Panc1 (cell line): ENCODE results near the gene ANGPTL4. TPM values are rescaled to one million over a fixed set of nuclear protein-coding genes. Genes with fewer than 3 reads are reported as not detected.
"Not testable (repeated sequence)": the region's sequence is repeated elsewhere in the genome, so short reads cannot be mapped to it uniquely, and the experiment has no call there.

Source experiments
- ATAC-seq: fragments of 200-7000 bp; cut with Tn5 transposase; 2 replicates; pipeline ENCODE4 v1.9.1; 2020; ENCODE audit warnings: mild to moderate bottlenecking, moderate library complexity
- BruUV-seq: library from RNA; stranded (reverse); fragments of 400-500 nt; replicated peaks from 2 replicates; lab custom pipeline; 2021; lab: Mats Ljungman, UMichigan
- CTCF ChIA-PET: fragments of 300-600 bp; sonication (Branson Sonifier 250); formaldehyde crosslinking; loops from one replicate; lab custom pipeline; 2022; ENCODE audit warnings: antibody characterized with exemption; lab: Charles Lee
- POLR2A ChIA-PET: fragments of 300-600 bp; sonication (Branson Sonifier 250); formaldehyde crosslinking; loops from one replicate; lab custom pipeline; 2022; ENCODE audit warnings: antibody characterized with exemption; lab: Charles Lee
- DNase-seq: peaks from one replicate; pipeline ENCODE4 v3.0.0-alpha.2; 2010; ENCODE audit warnings: low read depth, low spot score
- H3K27ac ChIP-seq: 2 replicates; pipeline ENCODE4 v1.5.1; 2011; ENCODE audit warnings: mild to moderate bottlenecking, low read length, inconsistent platforms
- H3K27me3 ChIP-seq: fragments of 200-500 bp; sonication (Bioruptor generic); 2 replicates; pipeline ENCODE4 v1.6.0; 2014; ENCODE audit warnings: low read length, inconsistent platforms; ENCODE audit not compliant: control insufficient read depth, insufficient read depth
- H3K36me3 ChIP-seq: fragments of 200-500 bp; sonication (Bioruptor generic); 2 replicates; pipeline ENCODE4 v1.5.1; 2014; ENCODE audit warnings: inconsistent platforms, mild to moderate bottlenecking, low read length, moderate library complexity; ENCODE audit not compliant: control insufficient read depth, insufficient read depth
- H3K4me1 ChIP-seq: 2 replicates; pipeline ENCODE4 v1.5.1; 2011; ENCODE audit warnings: inconsistent platforms, mild to moderate bottlenecking, low read length, moderate library complexity; ENCODE audit not compliant: control insufficient read depth, insufficient read depth
- H3K4me3 ChIP-seq, 2 experiments: 2 replicates each; pipeline ENCODE4 v1.5.1; 2011 to 2012; ENCODE audit warnings: low read depth in 2 of 2, low read length in 2 of 2, mild to moderate bottlenecking in 2 of 2, inconsistent platforms in 1 of 2, moderate library complexity in 1 of 2
- H3K9me3 ChIP-seq: fragments of 200-500 bp; sonication (Bioruptor generic); 2 replicates; pipeline ENCODE4 v1.5.1; 2014; ENCODE audit warnings: low read depth, mild to moderate bottlenecking, inconsistent platforms, low read length, moderate library complexity; ENCODE audit not compliant: control insufficient read depth, insufficient read depth
- CTCF ChIP-seq: fragments of 450-650 bp; IDR thresholded peaks from 2 replicates; pipeline ENCODE4 v1.5.1; 2017; ENCODE audit warnings: mild to moderate bottlenecking
- POLR2AphosphoS5 ChIP-seq: IDR thresholded peaks from 2 replicates; pipeline ENCODE4 v1.6.1; 2012; ENCODE audit warnings: mild to moderate bottlenecking, low read depth, low read length, moderate library complexity
- SIN3A ChIP-seq: IDR thresholded peaks from 2 replicates; pipeline ENCODE4 v1.6.1; 2012; ENCODE audit warnings: low read depth, mild to moderate bottlenecking, low read length, moderate library complexity, borderline replicate concordance; ENCODE audit not compliant: insufficient read depth
- TCF7L2 ChIP-seq: IDR thresholded peaks from 2 replicates; pipeline ENCODE4 v1.6.1; 2011; ENCODE audit warnings: mild to moderate bottlenecking, low read depth, low read length, inconsistent platforms
- in situ Hi-C: cut with HindIII; loops from 2 replicates; pipeline ENCODE4 v1.10.0; 2016; ENCODE audit warnings: low sequenced_read_pairs, low pct_unique_long_range_greater_than_20kb
- intact Hi-C: fragments of 100-400 bp; cut with micrococcal nuclease; formaldehyde crosslinking; loops from one replicate; pipeline ENCODE4 v1.10.0; 2022; ENCODE audit not compliant: unreplicated experiment
- total RNA-seq: library from RNA; stranded (reverse); gene quantifications from one replicate; pipeline ENCODE4 v1.2.1, GENCODE V29; 2021; ENCODE audit not compliant: unreplicated experiment
- TF ChIP-seq, protein P1 (sequence below), 2 experiments: IDR thresholded peaks; 2 replicates each; pipeline ENCODE4 v1.6.1; 2011 to 2012; ENCODE audit warnings: low read depth in 2 of 2, control low read depth in 1 of 2, low read length in 1 of 2, mild to moderate bottlenecking in 1 of 2, moderate library complexity in 1 of 2; ENCODE audit not compliant: insufficient read depth in 1 of 2

Gene ANGPTL4
- total RNA-seq, 1 experiment from 2014 or later = 46.6 TPM

GRCh38 chr19:8373867-8374813 is 10.2 kb downstream of the ANGPTL4 start:
- ChIA-PET POLR2A (no interaction called here), CTCF (no interaction called here)
- in situ Hi-C loops = no loop called here
- no peaks in the 10 kb centered on the region for H3K9me3 ChIP-seq
- DNase-seq (no peak), ATAC-seq (peak; percentile 40; the same call in 1 of the 2 replicates)
- TF ChIP-seq SIN3A (no peak), TCF7L2 (no peak), CTCF (no peak), POLR2AphosphoS5 (no peak)
- TF ChIP-seq, protein P1, sequence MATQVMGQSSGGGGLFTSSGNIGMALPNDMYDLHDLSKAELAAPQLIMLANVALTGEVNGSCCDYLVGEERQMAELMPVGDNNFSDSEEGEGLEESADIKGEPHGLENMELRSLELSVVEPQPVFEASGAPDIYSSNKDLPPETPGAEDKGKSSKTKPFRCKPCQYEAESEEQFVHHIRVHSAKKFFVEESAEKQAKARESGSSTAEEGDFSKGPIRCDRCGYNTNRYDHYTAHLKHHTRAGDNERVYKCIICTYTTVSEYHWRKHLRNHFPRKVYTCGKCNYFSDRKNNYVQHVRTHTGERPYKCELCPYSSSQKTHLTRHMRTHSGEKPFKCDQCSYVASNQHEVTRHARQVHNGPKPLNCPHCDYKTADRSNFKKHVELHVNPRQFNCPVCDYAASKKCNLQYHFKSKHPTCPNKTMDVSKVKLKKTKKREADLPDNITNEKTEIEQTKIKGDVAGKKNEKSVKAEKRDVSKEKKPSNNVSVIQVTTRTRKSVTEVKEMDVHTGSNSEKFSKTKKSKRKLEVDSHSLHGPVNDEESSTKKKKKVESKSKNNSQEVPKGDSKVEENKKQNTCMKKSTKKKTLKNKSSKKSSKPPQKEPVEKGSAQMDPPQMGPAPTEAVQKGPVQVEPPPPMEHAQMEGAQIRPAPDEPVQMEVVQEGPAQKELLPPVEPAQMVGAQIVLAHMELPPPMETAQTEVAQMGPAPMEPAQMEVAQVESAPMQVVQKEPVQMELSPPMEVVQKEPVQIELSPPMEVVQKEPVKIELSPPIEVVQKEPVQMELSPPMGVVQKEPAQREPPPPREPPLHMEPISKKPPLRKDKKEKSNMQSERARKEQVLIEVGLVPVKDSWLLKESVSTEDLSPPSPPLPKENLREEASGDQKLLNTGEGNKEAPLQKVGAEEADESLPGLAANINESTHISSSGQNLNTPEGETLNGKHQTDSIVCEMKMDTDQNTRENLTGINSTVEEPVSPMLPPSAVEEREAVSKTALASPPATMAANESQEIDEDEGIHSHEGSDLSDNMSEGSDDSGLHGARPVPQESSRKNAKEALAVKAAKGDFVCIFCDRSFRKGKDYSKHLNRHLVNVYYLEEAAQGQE (IDR thresholded peaks at IDR 0.05; ENCODE audit: insufficient read depth in 1 of 2, low read depth in 2 of 2, low read length in 1 of 2) = no peak
- BruUV-seq = no TSS peak
- no peaks in the 10 kb centered on the region; the same call in 1 of the 2 replicates for H3K36me3 ChIP-seq
- no peaks in the 10 kb centered on the region for H3K27me3 ChIP-seq
- H3K27ac ChIP-seq = no peak overlapping the region
- intact Hi-C loops = no loop called here
- H3K4me1 ChIP-seq = no peaks in the 10 kb centered on the region
- no peak overlapping the region for H3K4me3 ChIP-seq

- H3K4me1 ChIP-seq, DNase-seq, BruUV-seq, H3K4me3 ChIP-seq, H3K9me3 ChIP-seq, intact Hi-C loops, ATAC-seq, H3K36me3 ChIP-seq, POLR2A ChIA-PET, in situ Hi-C loops, H3K27ac ChIP-seq, CTCF ChIA-PET, H3K27me3 ChIP-seq: not testable (repeated sequence)
These were observed 11.8 kb downstream of the ANGPTL4 start for GRCh38 chr19:8375766-8376165.

DNA sequence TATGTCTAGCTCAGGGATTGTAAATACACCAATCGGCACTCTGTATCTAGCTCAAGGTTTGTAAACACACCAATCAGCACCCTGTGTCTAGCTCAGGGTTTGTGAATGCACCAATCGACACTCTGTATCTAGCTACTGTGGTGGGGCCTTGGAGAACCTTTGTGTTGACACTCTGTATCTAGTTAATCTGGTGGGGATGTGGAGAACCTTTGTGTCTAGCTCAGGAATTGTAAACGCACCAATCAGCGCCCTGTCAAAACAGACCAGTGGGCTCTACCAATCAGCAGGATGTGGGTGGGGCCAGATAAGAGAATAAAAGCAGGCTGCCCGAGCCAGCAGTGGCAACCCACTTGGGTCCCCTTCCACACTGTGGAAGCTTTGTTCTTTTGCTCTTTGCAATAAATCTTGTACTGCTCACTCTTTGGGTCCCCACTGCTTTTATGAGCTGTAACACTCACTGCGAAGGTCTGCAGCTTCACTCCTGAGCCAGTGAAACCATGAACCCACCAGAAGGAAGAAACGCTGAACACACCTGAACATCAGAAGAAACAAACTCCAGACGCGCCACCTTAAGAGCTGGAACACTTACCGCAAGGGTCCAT is 12.5 kb downstream of the ANGPTL4 start:
- DNase-seq, H3K27ac ChIP-seq, H3K9me3 ChIP-seq, BruUV-seq, ATAC-seq, POLR2A ChIA-PET, H3K4me1 ChIP-seq, H3K4me3 ChIP-seq, H3K36me3 ChIP-seq, intact Hi-C loops, H3K27me3 ChIP-seq, in situ Hi-C loops: not testable (repeated sequence)
- CTCF ChIA-PET = interaction anchor here (0.6 kb wide), 1 partner anchor 1929 kb away, joined by 4 read pairs; no protein-coding TSS in a partner anchor
